Colonic mucosa (tissue), 4 donors: ENCODE data around the gene SGSH. TPM values are rescaled to one million over a fixed set of nuclear protein-coding genes. Genes with fewer than 3 reads are reported as not detected.

Experiments used
- DNase-seq: peaks from one replicate; pipeline ENCODE4 v3.0.0-alpha.2; 2020
- H3K27ac ChIP-seq: fragments of 200-600 bp; one replicate; pipeline ENCODE4 v1.8.0; 2021
- H3K27me3 ChIP-seq: fragments of 200-600 bp; one replicate; pipeline ENCODE4 v1.8.0; 2021
- H3K36me3 ChIP-seq: fragments of 200-600 bp; one replicate; pipeline ENCODE4 v1.8.0; 2021
- H3K4me1 ChIP-seq: fragments of 200-600 bp; one replicate; pipeline ENCODE4 v1.8.0; 2021; ENCODE audit warnings: mild to moderate bottlenecking
- H3K4me3 ChIP-seq: fragments of 200-600 bp; one replicate; pipeline ENCODE4 v1.8.0; 2021
- H3K9ac ChIP-seq, 2 donors: one replicate each; pipeline ENCODE4 v1.7.0; 2013; ENCODE audit warnings: control low read depth in 2 of 2, low read depth in 2 of 2, low read length in 2 of 2
- H3K9me3 ChIP-seq: fragments of 200-600 bp; one replicate; pipeline ENCODE4 v1.8.0; 2021
- CTCF ChIP-seq: fragments of 200-600 bp; IDR thresholded peaks from one replicate; pipeline ENCODE4 v1.8.0; 2022; ENCODE audit warnings: antibody characterized with exemption, mild to moderate bottlenecking
- intact Hi-C: fragments of 100-400 bp; cut with DNase I; formaldehyde crosslinking; loops from one replicate; pipeline ENCODE4 v1.14.1; 2022
- total RNA-seq, 2 donors: library from RNA; stranded (reverse); fragmentation: NEBNext Ultra II Directional in 1 of 2; extraction: Animal tissue kit (Norgen Biotek cat#: 25700) in 1 of 2; gene quantifications; one replicate each; pipeline ENCODE4 v1.2.1, GENCODE V29; 2021
- donor health status: healthy.
- donor health status: DM: no; HTN: no; CAD: no.
- donor health status: DM: no; HTN: no; CAD: no.

Gene SGSH
- total RNA-seq, 2 donors from 2014 or later = 40.3 to 43.1 TPM

- Histone ChIP-seq H3K9ac (no peak overlapping the region), H3K9me3 (no peaks in the 10 kb centered on the region), H3K4me1 (no peaks in the 10 kb centered on the region), H3K27me3 (no peaks in the 10 kb centered on the region), H3K36me3 (no peaks in the 10 kb centered on the region), H3K27ac (no peak overlapping the region), H3K4me3 (no peak overlapping the region)
- no peak for DNase-seq
- no peak for TF ChIP-seq CTCF
- intact Hi-C loops = no loop called here
These were observed 8.3 kb upstream of the SGSH start for GRCh38 chr17:80228477-80228876.

GRCh38 chr17:80227666-80228065 lies 7.5 kb upstream of the SGSH start:
- Histone ChIP-seq H3K27ac (no peak overlapping the region), H3K27me3 (no peaks in the 10 kb centered on the region), H3K4me1 (no peaks in the 10 kb centered on the region), H3K36me3 (no peaks in the 10 kb centered on the region), H3K9ac (no peak overlapping the region), H3K4me3 (no peak overlapping the region), H3K9me3 (no peaks in the 10 kb centered on the region)
- no peak for DNase-seq
- no peak for TF ChIP-seq CTCF
- intact Hi-C loops = no loop called here

DNA sequence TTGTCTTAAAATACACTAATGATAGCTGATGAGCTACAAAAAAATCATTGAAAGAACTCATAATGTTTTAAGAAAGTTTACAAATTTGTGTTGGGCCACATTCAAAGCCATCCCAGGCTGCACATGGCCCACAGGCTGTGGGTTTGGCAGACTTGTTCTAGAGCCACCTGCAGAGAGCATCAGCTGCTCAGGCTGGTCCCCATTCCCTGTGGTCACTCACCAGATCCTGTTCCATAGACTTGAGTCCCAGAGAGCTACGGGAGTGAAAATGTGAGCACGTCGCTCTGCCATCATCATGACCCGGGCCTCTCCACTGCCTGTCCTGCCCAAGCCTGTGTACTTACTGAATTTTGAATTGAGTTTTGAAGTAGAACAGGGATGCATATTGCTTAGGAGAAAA lies 7.0 kb upstream of the SGSH start:
- DNase-seq = no peak
- H3K27ac ChIP-seq = no peak overlapping the region
- no peaks in the 10 kb centered on the region for H3K27me3 ChIP-seq
- H3K4me3 ChIP-seq = no peak overlapping the region
- no peaks in the 10 kb centered on the region for H3K4me1 ChIP-seq
- H3K9ac ChIP-seq = no peak overlapping the region
- H3K9me3 ChIP-seq = no peaks in the 10 kb centered on the region
- intact Hi-C loops = no loop called here
- TF ChIP-seq CTCF = no peak
- H3K36me3 ChIP-seq = no peaks in the 10 kb centered on the region

- Histone ChIP-seq H3K4me3 (no peak overlapping the region), H3K27me3 (no peaks in the 10 kb centered on the region), H3K9ac (no peak overlapping the region), H3K27ac (no peak overlapping the region), H3K36me3 (no peaks in the 10 kb centered on the region), H3K9me3 (no peaks in the 10 kb centered on the region), H3K4me1 (no peaks in the 10 kb centered on the region)
- no peak for TF ChIP-seq CTCF
- intact Hi-C loops = no loop called here
- no peak for DNase-seq
These were observed 5.1 kb upstream of the SGSH start for GRCh38 chr17:80225230-80225629.

- TF ChIP-seq CTCF = no peak
- Histone ChIP-seq H3K27me3 (no peaks in the 10 kb centered on the region), H3K36me3 (no peaks in the 10 kb centered on the region), H3K4me3 (no peak overlapping the region), H3K9me3 (no peaks in the 10 kb centered on the region), H3K9ac (no peak overlapping the region), H3K27ac (no peak overlapping the region), H3K4me1 (no peaks in the 10 kb centered on the region)
- no peak for DNase-seq
- intact Hi-C loops = no loop called here
These were observed 4.5 kb upstream of the SGSH start for GRCh38 chr17:80224683-80225082.
